HG03558 (cell line): ENCODE results near the gene AGGF1.
"Not testable (repeated sequence)": the region's sequence is repeated elsewhere in the genome, so short reads cannot be mapped to it uniquely, and the experiment has no call there.

ENCODE experiments used
- ATAC-seq: cut with Tn5 transposase; IDR thresholded peaks from one replicate; pipeline ENCODE4 v1.9.1; 2021; ENCODE audit warnings: moderate number of reproducible peaks; ENCODE audit not compliant: unreplicated experiment; ENCODE audit errors: extremely low read depth

The AGGF1 gene

DNA sequence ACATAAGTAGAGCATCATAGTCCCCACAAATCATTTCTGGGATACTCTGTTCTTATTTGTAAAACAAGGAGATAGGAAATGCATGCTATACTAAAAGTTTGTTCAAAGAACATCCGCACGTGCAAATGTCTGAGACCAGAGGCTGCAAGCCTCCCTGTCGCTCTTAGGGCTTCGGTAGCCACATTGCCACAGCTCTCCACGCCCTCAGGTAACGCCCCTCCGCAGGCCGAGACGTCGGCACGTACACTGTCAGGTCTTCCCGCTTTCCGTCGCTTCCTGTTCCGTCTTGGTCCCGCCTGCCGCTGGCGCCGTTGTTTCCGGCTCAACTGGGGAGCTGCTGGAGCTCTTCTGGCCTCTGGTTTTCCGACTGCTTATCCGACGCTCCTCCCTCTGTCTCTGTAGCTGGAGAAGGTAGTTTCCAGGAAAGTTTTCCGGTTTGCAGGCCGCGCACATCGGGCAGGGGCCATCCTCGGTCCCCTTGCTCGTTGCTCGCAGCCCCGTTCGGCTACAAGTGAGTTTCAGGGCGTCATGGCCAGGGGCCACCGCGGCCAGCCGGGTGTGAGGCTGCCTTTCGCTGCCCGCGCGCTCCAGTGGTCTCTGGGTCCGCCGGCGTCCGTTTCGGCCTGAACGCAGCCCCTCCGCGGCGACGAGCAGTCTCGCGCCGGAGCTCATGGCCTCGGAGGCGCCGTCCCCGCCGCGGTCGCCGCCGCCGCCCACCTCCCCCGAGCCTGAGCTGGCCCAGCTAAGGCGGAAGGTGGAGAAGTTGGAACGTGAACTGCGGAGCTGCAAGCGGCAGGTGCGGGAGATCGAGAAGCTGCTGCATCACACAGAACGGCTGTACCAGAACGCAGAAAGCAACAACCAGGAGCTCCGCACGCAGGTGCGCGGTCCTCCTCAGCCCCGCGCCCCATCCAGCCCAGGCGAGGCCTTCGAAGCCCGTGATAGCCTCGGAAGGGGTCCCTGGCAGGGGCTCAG, at the start of gene AGGF1:
AGGF1 (plus strand) TSS at position 308 of the 975 bp plus-strand sequence; CDS start at position 671, 363 bp downstream.
- ATAC-seq = peak; percentile 98

DNA sequence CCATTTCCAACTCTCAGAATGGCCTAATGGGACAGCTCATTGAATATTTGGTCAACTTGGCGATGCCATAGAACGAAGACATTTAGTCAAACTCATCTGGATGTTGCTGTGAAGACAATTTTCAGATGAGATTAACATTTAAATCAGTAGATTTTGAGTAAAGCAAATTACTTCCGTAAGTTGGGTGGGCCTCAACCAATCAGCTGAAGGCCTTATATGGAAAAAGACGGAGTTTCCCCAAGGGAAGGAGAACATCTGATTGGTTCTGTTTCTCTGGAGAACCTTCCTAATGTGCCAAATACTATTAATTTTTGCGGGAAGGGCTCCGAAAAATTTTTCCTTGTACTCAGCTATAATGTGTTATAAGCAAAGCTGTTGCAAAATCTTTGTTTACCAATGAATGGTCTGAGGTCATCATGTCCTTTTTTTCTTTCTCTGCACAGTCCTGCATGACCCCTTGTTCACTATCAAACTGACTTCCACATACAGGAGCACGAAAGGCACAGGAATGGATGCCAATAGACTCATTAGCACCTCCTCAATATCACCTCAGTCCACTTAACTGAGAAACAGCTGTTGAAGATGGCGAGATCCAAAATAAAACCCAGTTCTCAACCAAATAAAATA, 49.6 kb upstream of the AGGF1 start:
- ATAC-seq = no peak

GRCh38 chr5:76982450-76982849, 47.8 kb upstream of the AGGF1 start:
- ATAC-seq = no peak

GRCh38 chr5:76983468-76983867, 46.7 kb upstream of the AGGF1 start:
- ATAC-seq = no peak

GRCh38 chr5:76986825-76987526, 43.2 kb upstream of the AGGF1 start:
- no peak for ATAC-seq

DNA sequence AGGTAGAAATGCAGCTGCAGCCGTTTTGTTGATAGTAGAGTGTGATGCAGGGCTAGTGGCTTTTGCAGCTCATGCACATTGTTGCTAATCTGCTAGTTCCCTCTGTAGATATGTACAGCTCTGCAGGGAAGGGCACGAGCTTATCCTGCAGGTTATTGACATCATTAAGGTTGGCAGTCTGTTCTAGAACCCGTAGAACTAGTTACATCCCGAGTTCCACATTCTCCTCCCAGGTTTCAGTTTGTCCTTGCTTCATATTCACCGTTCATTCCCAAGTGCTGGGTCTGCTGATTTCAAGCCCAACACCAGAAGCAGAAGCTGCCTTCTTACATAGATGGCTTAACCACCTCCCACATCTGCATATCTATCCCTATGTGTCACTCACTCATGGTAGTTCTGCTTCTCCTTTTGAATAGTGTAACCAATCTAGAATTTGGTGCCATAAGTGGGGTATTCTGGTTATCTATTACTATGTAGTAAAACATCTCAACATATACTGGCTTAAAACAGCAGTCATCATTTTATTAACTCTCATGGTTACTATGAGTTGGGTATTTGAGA, 39.2 kb upstream of the AGGF1 start:
- no peak for ATAC-seq

DNA sequence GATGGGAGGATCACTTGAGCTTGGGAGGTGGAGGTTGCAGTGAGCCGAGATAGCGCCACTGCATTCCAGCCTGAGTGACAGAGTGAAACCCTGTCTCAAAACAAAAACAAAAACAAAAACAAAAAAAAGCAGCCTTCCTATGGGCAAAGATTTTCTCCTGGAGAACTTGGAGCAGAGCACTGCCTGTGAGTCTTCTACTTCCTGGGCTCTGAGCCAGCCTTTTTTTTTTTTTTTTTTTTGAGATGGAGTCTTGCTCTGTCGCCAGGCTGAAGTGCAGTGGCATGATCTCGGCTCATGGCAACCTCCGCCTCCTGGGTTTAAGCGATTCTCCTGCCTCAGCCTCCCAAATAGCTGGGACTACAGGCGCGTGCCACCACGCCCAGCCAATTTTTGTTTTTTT, 36.8 kb upstream of the AGGF1 start:
- not testable (repeated sequence) for ATAC-seq

DNA sequence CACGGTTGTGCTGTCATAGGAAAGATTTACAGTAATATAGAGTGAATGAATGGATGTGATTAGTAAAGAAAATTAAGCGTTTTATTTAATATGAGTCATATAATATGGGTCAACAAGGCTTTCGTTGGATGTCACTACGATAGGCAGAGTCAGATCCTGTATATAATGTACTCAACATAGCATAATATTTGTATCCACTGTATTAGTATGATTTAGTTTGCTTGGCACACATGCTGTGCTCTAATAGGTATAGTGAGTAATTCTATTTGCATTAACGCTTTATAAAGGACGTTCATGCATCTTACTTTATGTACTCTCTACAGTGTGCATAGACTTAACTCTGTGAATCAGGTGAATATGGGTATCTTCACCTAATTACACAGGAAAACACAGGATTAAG, 35.9 kb upstream of the AGGF1 start:
- ATAC-seq = no peak

DNA sequence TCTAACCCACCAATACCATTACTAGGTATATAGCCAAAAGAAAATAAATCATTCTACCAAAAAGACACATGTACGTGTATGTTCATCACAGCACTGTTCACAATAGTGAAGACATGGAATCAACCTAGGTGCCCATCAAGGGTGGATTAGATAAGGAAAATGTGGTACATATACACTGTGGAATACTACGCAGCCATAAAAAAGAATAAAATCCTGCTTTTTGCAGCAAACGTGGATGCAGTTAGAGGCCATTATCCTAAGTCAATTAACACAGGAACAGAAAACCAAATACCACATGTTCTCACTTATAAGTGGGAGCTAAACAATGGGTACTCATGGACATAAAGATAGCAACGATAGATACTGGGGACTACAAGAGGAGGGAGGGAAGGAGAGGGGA, 32.0 kb upstream of the AGGF1 start:
- not testable (repeated sequence) for ATAC-seq

DNA sequence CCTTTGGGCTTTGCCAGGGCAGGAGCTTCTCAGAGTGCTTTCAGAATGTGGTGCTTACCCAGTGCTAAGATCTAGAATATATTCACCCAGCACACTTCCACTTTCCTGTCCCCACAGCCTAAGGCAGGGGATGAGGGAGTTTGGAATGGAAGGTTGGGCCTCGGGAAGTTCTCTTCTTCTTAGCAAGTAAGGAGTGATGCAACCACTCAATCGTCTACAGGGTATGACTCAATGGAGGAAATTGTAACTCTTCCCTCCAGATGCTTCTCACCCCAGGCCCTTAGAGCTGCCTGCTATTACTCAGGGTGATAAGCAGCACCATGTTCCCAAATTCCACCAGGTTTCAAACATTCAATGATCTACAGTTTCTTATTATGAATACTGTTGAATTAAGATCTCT, 30.8 kb upstream of the AGGF1 start:
- ATAC-seq = no peak

GRCh38 chr5:77003246-77003645, 27.0 kb upstream of the AGGF1 start:
- no peak for ATAC-seq

- no peak for ATAC-seq
Measured at GRCh38 chr5:77006124-77006523, 24.1 kb upstream of the AGGF1 start.

DNA sequence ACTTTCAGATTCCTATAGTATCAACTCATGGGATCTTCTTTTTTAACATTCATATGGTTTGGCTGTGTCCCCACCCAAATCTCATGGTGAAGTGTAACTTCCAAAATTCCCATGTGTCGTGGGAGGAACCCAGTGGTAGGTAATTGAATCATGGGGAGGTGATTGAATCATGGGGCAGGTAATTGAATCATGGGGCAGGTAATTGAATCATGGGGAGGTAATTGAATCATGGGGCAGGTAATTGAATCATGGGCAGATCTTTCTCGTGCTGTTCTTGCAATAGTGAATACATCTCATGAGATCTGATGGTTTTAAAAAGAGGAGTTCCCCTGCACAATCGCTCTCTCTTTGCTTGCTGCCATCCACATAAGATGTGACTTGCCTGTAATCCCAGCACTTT, 21.8 kb upstream of the AGGF1 start:
- no peak for ATAC-seq

DNA sequence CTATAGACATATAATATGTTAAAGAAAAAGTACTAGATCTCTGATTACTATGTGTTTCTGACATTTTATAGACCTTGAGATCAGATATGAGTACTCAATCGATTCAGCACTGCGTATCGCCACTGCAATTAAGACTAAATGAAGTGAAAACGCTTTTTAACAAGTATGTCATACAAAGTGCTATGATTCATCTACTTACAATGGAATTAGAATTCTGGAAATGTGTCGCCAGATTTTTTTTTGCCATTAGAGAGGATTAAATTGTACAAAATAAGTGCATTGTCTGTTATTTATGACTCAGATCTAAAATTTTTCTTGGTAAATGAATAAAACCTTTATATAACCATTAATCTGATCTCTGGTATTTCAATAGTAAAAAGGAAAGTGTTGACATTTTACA, 20.0 kb upstream of the AGGF1 start:
- ATAC-seq = no peak

GRCh38 chr5:77011498-77011897, 18.7 kb upstream of the AGGF1 start:
- no peak for ATAC-seq

DNA sequence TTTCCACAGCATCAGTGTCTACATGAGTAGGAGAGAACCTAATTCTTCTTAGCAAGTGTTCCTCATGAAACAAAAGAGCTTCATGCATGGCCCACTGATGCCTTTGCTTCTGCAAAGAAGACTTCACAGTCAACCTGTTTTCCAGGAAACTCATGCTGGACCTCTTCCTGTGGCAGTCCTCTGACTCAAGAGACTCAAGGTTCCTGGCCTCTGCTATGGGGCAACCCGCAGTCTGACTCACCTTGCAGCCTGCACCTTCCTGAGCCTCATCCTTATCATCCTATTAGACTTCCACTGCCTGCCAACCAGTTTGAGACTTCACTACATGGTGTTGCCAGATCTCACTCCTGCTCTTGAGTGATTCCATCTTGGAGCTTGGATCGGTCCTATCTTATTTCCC, 17.6 kb upstream of the AGGF1 start:
- ATAC-seq = no peak

DNA sequence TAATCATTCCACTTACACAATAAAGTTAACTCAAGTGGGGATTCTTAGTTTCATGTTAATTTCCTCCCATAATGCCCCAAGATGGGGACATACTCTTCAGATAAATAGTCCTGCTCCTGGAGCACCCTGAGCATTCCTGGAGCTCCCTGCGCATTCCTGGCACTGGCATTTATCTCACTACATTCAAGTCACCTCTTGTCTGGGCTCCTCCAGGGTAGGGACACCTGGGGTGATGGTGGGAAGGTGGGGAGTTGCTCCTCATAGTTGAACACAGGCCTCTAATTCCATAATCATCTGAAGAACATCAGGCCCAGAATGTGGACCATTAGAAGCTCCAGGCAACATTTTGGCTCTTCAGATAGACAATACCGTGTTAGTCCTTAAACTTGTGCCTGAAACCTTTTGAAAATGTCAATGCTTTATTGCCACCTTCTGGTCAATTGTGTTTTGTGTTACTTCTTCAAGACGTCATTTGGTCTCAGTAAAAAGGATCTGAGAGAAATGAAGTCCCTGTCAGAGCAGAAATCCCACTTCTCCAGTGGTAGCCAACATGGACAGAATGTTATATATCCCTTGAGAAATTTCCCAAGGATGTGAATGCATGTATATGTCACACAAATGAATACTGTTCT, 14.2 kb upstream of the AGGF1 start:
- ATAC-seq = no peak

- no peak for ATAC-seq
Measured at GRCh38 chr5:77016962-77017361, 13.2 kb upstream of the AGGF1 start.

DNA sequence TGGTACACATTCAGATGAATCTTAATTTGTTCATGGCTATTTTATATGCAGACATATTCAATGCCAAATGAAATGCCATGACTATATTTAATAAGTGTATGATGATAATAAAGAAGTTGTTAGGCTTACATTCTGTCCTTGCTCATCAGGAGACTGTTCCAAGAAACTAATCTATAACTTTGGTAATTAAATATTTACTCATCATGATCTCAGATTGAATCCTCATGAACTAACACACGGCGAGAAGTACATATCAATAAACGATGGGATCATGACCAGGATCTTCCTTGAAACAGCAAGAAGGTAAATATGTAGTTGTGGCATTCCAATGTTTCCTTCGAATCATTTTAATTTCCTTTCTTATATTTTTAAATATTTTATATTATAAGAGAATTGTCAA, 12.5 kb upstream of the AGGF1 start:
- no peak for ATAC-seq
